AG04450 (cell line): Measurements from ENCODE around the gene BUB1B. TPM values are rescaled to one million over a fixed set of nuclear protein-coding genes. Genes with fewer than 3 reads are reported as not detected.

Source experiments
- CTCF ChIA-PET: fragments of 300-600, 350-600 bp; formaldehyde crosslinking; extraction: SDS; loops from one replicate; lab custom pipeline; 2022; ENCODE audit warnings: antibody characterized with exemption, inconsistent platforms; lab: Charles Lee
- POLR2A ChIA-PET: fragments of 350-600 bp; formaldehyde crosslinking; extraction: SDS; loops from one replicate; lab custom pipeline; 2021; ENCODE audit warnings: antibody characterized with exemption, inconsistent platforms; lab: Yijun Ruan, JAX
- DNase-seq: peaks from one replicate; pipeline ENCODE4 v3.0.0-alpha.2; 2011; ENCODE audit warnings: low read depth, low spot score
- H3K27ac ChIP-seq: one replicate; pipeline ENCODE4 v1.5.1; 2012; ENCODE audit warnings: low read depth, low read length, control low read depth
- H3K27me3 ChIP-seq: one replicate; pipeline ENCODE4 v1.6.0; 2012; ENCODE audit warnings: low read length; ENCODE audit not compliant: control insufficient read depth, insufficient read depth
- H3K4me3 ChIP-seq: 2 replicates; pipeline ENCODE4 v1.5.1; 2011; ENCODE audit warnings: mild to moderate bottlenecking, low read depth, low read length, control low read depth
- H3K9me3 ChIP-seq: 2 replicates; pipeline ENCODE4 v1.5.1; 2012; ENCODE audit warnings: low read length; ENCODE audit not compliant: control insufficient read depth, insufficient read depth
- CTCF ChIP-seq: IDR thresholded peaks from 2 replicates; pipeline ENCODE4 v1.5.1; 2011; ENCODE audit warnings: low read depth, low read length, control low read depth, inconsistent platforms
- polyA plus RNA-seq: library from polyadenylated mRNA; depleted of rRNA; stranded (reverse); fragments of >200 nt; gene quantifications from 2 replicates; pipeline ENCODE4 v1.2.3, GENCODE V29; 2011

Gene BUB1B
- polyA plus RNA-seq, 1 experiment: 9.0 TPM

DNA sequence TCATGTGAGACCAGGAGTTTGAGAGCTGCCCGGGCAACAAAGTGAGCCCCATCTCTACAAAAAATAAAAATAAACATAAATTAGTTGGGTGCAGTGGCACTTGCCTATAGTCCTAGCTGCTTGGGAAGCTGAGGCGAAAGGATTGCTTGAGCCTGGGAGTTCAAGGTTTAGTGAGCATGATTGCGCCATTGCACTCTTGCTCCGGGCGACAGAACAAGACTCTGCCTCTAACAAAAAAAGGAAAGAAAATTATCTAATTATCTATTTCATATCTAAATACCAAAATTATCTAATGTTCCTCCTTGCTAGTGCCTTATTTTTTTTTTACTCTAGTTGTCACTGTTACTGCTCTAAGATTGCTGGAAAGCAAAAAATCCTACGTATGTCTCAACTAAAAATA lies 61.3 kb downstream of the BUB1B start:
- H3K9me3 ChIP-seq: no peaks in the 10 kb centered on the region
- ChIA-PET CTCF (interaction anchor here (1.0 to 15.5 kb wide), 2 partner anchors 53 to 177 kb away, joined by 5 to 670 read pairs; no protein-coding TSS in a partner anchor), POLR2A (no interaction called here)
- H3K27ac ChIP-seq: no peak overlapping the region
- no peaks in the 10 kb centered on the region for H3K27me3 ChIP-seq
- TF ChIP-seq CTCF: no peak
- no peak for DNase-seq
- H3K4me3 ChIP-seq: no peak overlapping the region

DNA sequence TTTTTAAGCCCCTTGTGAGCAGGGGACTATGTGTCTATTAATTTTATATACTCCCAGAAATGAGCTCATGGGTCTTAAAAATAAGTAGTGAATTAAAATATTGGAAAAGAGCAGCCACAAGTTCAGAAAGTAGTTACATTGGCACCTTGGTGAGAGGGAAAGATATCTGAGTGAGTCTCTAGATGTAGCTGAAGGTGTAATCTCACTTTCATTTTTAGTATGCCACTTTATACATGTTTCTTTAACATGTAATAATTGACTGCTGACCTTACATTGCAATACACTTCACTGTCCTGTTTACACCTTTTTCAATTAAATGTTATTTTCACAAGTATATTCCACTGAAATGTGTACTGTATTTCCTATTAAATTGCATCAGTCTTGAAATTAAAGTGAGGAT lies 65.9 kb downstream of the BUB1B start:
- DNase-seq: no peak
- CTCF ChIA-PET: interaction anchor here (1.0 to 7.4 kb wide), 5 partner anchors 9 to 122 kb away, joined by 4 to 72 read pairs (median 6); no protein-coding TSS in a partner anchor
- POLR2A ChIA-PET: no interaction called here
- no peaks in the 10 kb centered on the region for H3K27me3 ChIP-seq
- H3K9me3 ChIP-seq: no peaks in the 10 kb centered on the region
- no peak overlapping the region for H3K27ac ChIP-seq
- no peak for TF ChIP-seq CTCF
- no peak overlapping the region for H3K4me3 ChIP-seq

GRCh38 chr15:40229316-40229715 lies 68.4 kb downstream of the BUB1B start:
- Histone ChIP-seq H3K9me3 (no peaks in the 10 kb centered on the region), H3K27ac (no peak overlapping the region), H3K4me3 (no peak overlapping the region), H3K27me3 (no peaks in the 10 kb centered on the region)
- no peak for DNase-seq
- POLR2A ChIA-PET: no interaction called here
- CTCF ChIA-PET: interaction anchor here (5.4 to 7.4 kb wide), 2 partner anchors 11 to 45 kb away, joined by 63 to 72 read pairs; no protein-coding TSS in a partner anchor
- TF ChIP-seq CTCF: no peak

GRCh38 chr15:40229956-40230355 lies 69.1 kb downstream of the BUB1B start:
- ChIA-PET POLR2A (no interaction called here), CTCF (interaction anchor here (0.8 to 7.4 kb wide), 4 partner anchors 12 to 184 kb away, joined by 3 to 72 read pairs (median 34); no protein-coding TSS in a partner anchor)
- Histone ChIP-seq H3K4me3 (no peak overlapping the region), H3K9me3 (no peaks in the 10 kb centered on the region), H3K27ac (no peak overlapping the region), H3K27me3 (no peaks in the 10 kb centered on the region)
- TF ChIP-seq CTCF: no peak
- no peak for DNase-seq

- ChIA-PET CTCF (interaction anchor here (0.9 kb wide), 1 partner anchor 112 kb away, joined by 3 read pairs; no protein-coding TSS in a partner anchor), POLR2A (interaction anchor here (0.6 kb wide), 1 partner anchor 53 kb away, joined by 4 read pairs; no protein-coding TSS in a partner anchor)
- TF ChIP-seq CTCF: no peak
- Histone ChIP-seq H3K27me3 (no peaks in the 10 kb centered on the region), H3K9me3 (no peaks in the 10 kb centered on the region), H3K4me3 (no peak overlapping the region), H3K27ac (no peak overlapping the region)
- DNase-seq: no peak
Measured at GRCh38 chr15:40232625-40233070, 71.8 kb downstream of the BUB1B start.
